KMS-11 (cell line): Measurements from ENCODE around the gene FOXN3.

Experiments used
- H2AFZ ChIP-seq: fragments of 200-600 bp; sonication (generic); 2 replicates; pipeline ENCODE4 v1.6.1; 2016; ENCODE audit warnings: antibody characterized with exemption, mixed run types, low read depth
- H3K27ac ChIP-seq: fragments of 200-600 bp; sonication (generic); 2 replicates; pipeline ENCODE4 v1.6.1; 2016; ENCODE audit warnings: mild to moderate bottlenecking, mixed run types
- H3K27me3 ChIP-seq: fragments of 200-600 bp; sonication (generic); 2 replicates; pipeline ENCODE4 v1.6.1; 2017; ENCODE audit warnings: mild to moderate bottlenecking, low read depth, mixed run types, moderate library complexity; ENCODE audit not compliant: insufficient read depth
- H3K36me3 ChIP-seq: fragments of 200-600 bp; sonication (generic); 2 replicates; pipeline ENCODE4 v1.6.1; 2017; ENCODE audit warnings: mild to moderate bottlenecking, mixed run types; ENCODE audit not compliant: insufficient read depth
- H3K4me1 ChIP-seq: fragments of 200-600 bp; sonication (generic); 2 replicates; pipeline ENCODE4 v1.6.1; 2016; ENCODE audit warnings: mild to moderate bottlenecking, low read depth, mixed run types; ENCODE audit not compliant: poor library complexity, severe bottlenecking
- H3K4me2 ChIP-seq: fragments of 200-600 bp; sonication (generic); 2 replicates; pipeline ENCODE4 v1.7.0; 2016; ENCODE audit warnings: mild to moderate bottlenecking, mixed run types
- H3K4me3 ChIP-seq: fragments of 200-600 bp; sonication (generic); IDR thresholded peaks from 2 replicates; pipeline ENCODE4 v1.6.1; 2017; ENCODE audit warnings: low read depth, low read length, mixed read lengths; ENCODE audit not compliant: insufficient read depth
- H3K79me2 ChIP-seq: fragments of 200-600 bp; sonication (generic); 2 replicates; pipeline ENCODE4 v1.6.1; 2016; ENCODE audit warnings: low read depth, mixed run types; ENCODE audit not compliant: insufficient read depth
- H3K9ac ChIP-seq: fragments of 200-600 bp; sonication (generic); 2 replicates; pipeline ENCODE4 v1.6.1; 2016; ENCODE audit warnings: mild to moderate bottlenecking, mixed run types
- H4K20me1 ChIP-seq: fragments of 200-600 bp; sonication (generic); 2 replicates; pipeline ENCODE4 v1.6.1; 2016; ENCODE audit warnings: mild to moderate bottlenecking, mixed run types; ENCODE audit not compliant: insufficient read depth
- CTCF ChIP-seq: fragments of 200-600 bp; sonication (generic); conservative IDR thresholded peaks from 2 replicates; pipeline ENCODE4 v1.6.1; 2017; ENCODE audit warnings: low read depth, mild to moderate bottlenecking, antibody characterized with exemption, low read length, moderate library complexity, mixed read lengths

Gene FOXN3

GRCh38 chr14:89171628-89172027, 245.4 kb downstream of the FOXN3 start:
- H3K4me1 ChIP-seq = peaks cover under 1% of the 10 kb centered on the region

GRCh38 chr14:89171168-89171567, 245.9 kb downstream of the FOXN3 start:
- TF ChIP-seq CTCF = no peak
- H3K9ac ChIP-seq = no peak overlapping the region
- no peaks in the 10 kb centered on the region for H3K27me3 ChIP-seq
- H2AFZ ChIP-seq = no peak overlapping the region
- peaks cover 5% of the 10 kb centered on the region for H3K4me1 ChIP-seq
- H3K79me2 ChIP-seq = no peaks in the 10 kb centered on the region
- no peak overlapping the region for H3K4me2 ChIP-seq
- no peaks in the 10 kb centered on the region for H4K20me1 ChIP-seq
- H3K36me3 ChIP-seq = no peaks in the 10 kb centered on the region
- no peak overlapping the region for H3K4me3 ChIP-seq
- H3K27ac ChIP-seq = no peak overlapping the region

More at GRCh38 chr14:89171628-89172027, 245.4 kb downstream of the FOXN3 start:
- Histone ChIP-seq H3K9ac (no peak overlapping the region), H3K27me3 (no peaks in the 10 kb centered on the region), H3K36me3 (no peaks in the 10 kb centered on the region), H3K27ac (no peak overlapping the region), H4K20me1 (no peaks in the 10 kb centered on the region), H3K79me2 (no peaks in the 10 kb centered on the region), H3K4me3 (no peak overlapping the region), H3K4me2 (no peak overlapping the region), H2AFZ (no peak overlapping the region)
- no peak for TF ChIP-seq CTCF

GRCh38 chr14:89167705-89168104, 249.3 kb downstream of the FOXN3 start:
- TF ChIP-seq CTCF = no peak
- Histone ChIP-seq H3K79me2 (no peaks in the 10 kb centered on the region), H3K4me2 (no peak overlapping the region), H3K36me3 (no peaks in the 10 kb centered on the region), H3K27ac (no peak overlapping the region), H3K4me1 (peaks cover 20% of the 10 kb centered on the region), H3K9ac (no peak overlapping the region), H2AFZ (no peak overlapping the region), H3K4me3 (no peak overlapping the region), H4K20me1 (no peaks in the 10 kb centered on the region), H3K27me3 (no peaks in the 10 kb centered on the region)

GRCh38 chr14:89166633-89167032, 250.4 kb downstream of the FOXN3 start:
- Histone ChIP-seq H3K27me3 (no peaks in the 10 kb centered on the region), H3K4me1 (peaks cover 20% of the 10 kb centered on the region), H3K79me2 (no peaks in the 10 kb centered on the region), H3K4me3 (no peak overlapping the region), H2AFZ (no peak overlapping the region), H3K4me2 (peak overlapping the region; percentile 96; the same call in 1 of the 2 replicates), H3K27ac (no peak overlapping the region), H4K20me1 (no peaks in the 10 kb centered on the region), H3K9ac (no peak overlapping the region), H3K36me3 (no peaks in the 10 kb centered on the region)
- no peak for TF ChIP-seq CTCF
